Raji (cell line): ENCODE measurements around the gene C1R.

Experiments used
- POLR2A ChIP-seq: IDR thresholded peaks from 2 replicates; pipeline ENCODE4 v1.6.1; 2011; ENCODE audit warnings: low read depth, low read length, control low read depth; ENCODE audit not compliant: insufficient read depth

The C1R gene

GRCh38 chr12:7125632-7126227, 33.5 kb upstream of the C1R start:
- no peak for TF ChIP-seq POLR2A

- no peak for TF ChIP-seq POLR2A
These were observed 31.7 kb upstream of the C1R start for GRCh38 chr12:7123806-7124522.

- no peak for TF ChIP-seq POLR2A
These were observed 30.8 kb upstream of the C1R start for GRCh38 chr12:7122811-7123769.

- no peak for TF ChIP-seq POLR2A
These were observed 29.1 kb upstream of the C1R start for GRCh38 chr12:7121324-7121723.

GRCh38 chr12:7120166-7120565, 27.9 kb upstream of the C1R start:
- no peak for TF ChIP-seq POLR2A

- TF ChIP-seq POLR2A, result no peak
These were observed 26.6 kb upstream of the C1R start for GRCh38 chr12:7118881-7119280.

GRCh38 chr12:7117670-7118069, 25.4 kb upstream of the C1R start:
- TF ChIP-seq POLR2A, result no peak

- no peak for TF ChIP-seq POLR2A
These were observed 24.7 kb upstream of the C1R start for GRCh38 chr12:7116916-7117315.

GRCh38 chr12:7116196-7116595, 24.0 kb upstream of the C1R start:
- no peak for TF ChIP-seq POLR2A

GRCh38 chr12:7114851-7115250, 22.6 kb upstream of the C1R start:
- TF ChIP-seq POLR2A, result no peak

- no peak for TF ChIP-seq POLR2A
These were observed 21.8 kb upstream of the C1R start for GRCh38 chr12:7114008-7114407.

- no peak for TF ChIP-seq POLR2A
These were observed 21.2 kb upstream of the C1R start for GRCh38 chr12:7113389-7113871.

- TF ChIP-seq POLR2A, result no peak
These were observed 19.8 kb upstream of the C1R start for GRCh38 chr12:7112041-7112440.

GRCh38 chr12:7110661-7111060, 18.4 kb upstream of the C1R start:
- no peak for TF ChIP-seq POLR2A

GRCh38 chr12:7109572-7109920, 17.3 kb upstream of the C1R start:
- TF ChIP-seq POLR2A, result no peak
